WTC11 (cell line): ENCODE measurements around the gene LCN12. TPM values are rescaled to one million over a fixed set of nuclear protein-coding genes. Genes with fewer than 3 reads are reported as not detected.

Experiments used
- ATAC-seq: fragments of 200-7000 bp; cut with Tn5 transposase; 2 replicates; pipeline ENCODE4 v1.10.0; 2021; ENCODE audit warnings: mild to moderate bottlenecking, moderate library complexity
- CTCF ChIA-PET: fragments of 300-600 bp; sonication (Branson Sonifier 250); formaldehyde crosslinking; loops from one replicate; lab custom pipeline; 2021; ENCODE audit warnings: antibody characterized with exemption; lab: Charles Lee
- POLR2A ChIA-PET: fragments of 350-600 bp; sonication (Branson Sonifier 250); formaldehyde crosslinking; loops from one replicate; lab custom pipeline; 2021; ENCODE audit warnings: antibody characterized with exemption; lab: Charles Lee
- DNase-seq: peaks from one replicate; pipeline ENCODE4 v3.0.0; 2021; ENCODE audit warnings: low spot score
- H3K27ac Mint-ChIP-seq: 2 replicates; pipeline ENCODE4 v1.8.0; 2021; ENCODE audit warnings: mixed read lengths
- H3K27me3 Mint-ChIP-seq: 2 replicates; pipeline ENCODE4 v1.8.0; 2021; ENCODE audit warnings: low read depth, mild to moderate bottlenecking, moderate library complexity, mixed read lengths
- H3K36me3 Mint-ChIP-seq: 2 replicates; pipeline ENCODE4 v1.8.0; 2021; ENCODE audit warnings: mixed read lengths
- H3K4me1 Mint-ChIP-seq: 2 replicates; pipeline ENCODE4 v1.8.0; 2022; ENCODE audit warnings: mixed read lengths
- H3K4me3 Mint-ChIP-seq: 2 replicates; pipeline ENCODE4 v1.8.0; 2021; ENCODE audit warnings: mild to moderate bottlenecking, moderate library complexity, mixed read lengths
- H3K9me3 Mint-ChIP-seq: 2 replicates; pipeline ENCODE4 v1.8.0; 2021; ENCODE audit warnings: mixed read lengths
- CREB1 ChIP-seq: sonication (generic); formaldehyde crosslinking; IDR thresholded peaks from 2 replicates; pipeline ENCODE4 v1.8.0; 2023; ENCODE audit warnings: mild to moderate bottlenecking, missing genetic modification reagents
- GABPB1 ChIP-seq: sonication (generic); formaldehyde crosslinking; IDR thresholded peaks from 2 replicates; pipeline ENCODE4 v1.8.1; 2023; ENCODE audit warnings: mild to moderate bottlenecking, missing genetic modification reagents
- MXD4 ChIP-seq: fragments of 250-450 bp; sonication (Bioruptor Pico); IDR thresholded peaks from 2 replicates; pipeline ENCODE4 v1.8.0; 2021; ENCODE audit warnings: mild to moderate bottlenecking, moderate library complexity, borderline replicate concordance
- NR1H2 ChIP-seq: sonication (generic); formaldehyde crosslinking; IDR thresholded peaks from 2 replicates; pipeline ENCODE4 v1.9.0; 2021; ENCODE audit warnings: mild to moderate bottlenecking, moderate library complexity, missing genetic modification reagents
- OVOL2 ChIP-seq: fragments of 250-450 bp; sonication (Bioruptor Pico); IDR thresholded peaks from 2 replicates; pipeline ENCODE4 v1.9.0; 2021; ENCODE audit warnings: mild to moderate bottlenecking, borderline replicate concordance
- SOX15 ChIP-seq: fragments of 250-450 bp; sonication (Bioruptor Pico); IDR thresholded peaks from 2 replicates; pipeline ENCODE4 v1.9.0; 2021; ENCODE audit warnings: mild to moderate bottlenecking
- ZNF263 ChIP-seq: sonication (generic); formaldehyde crosslinking; IDR thresholded peaks from 2 replicates; pipeline ENCODE4 v1.8.1; 2022; ENCODE audit warnings: low read depth, mild to moderate bottlenecking, moderate library complexity, missing genetic modification reagents
- ZNF317 ChIP-seq: sonication (generic); formaldehyde crosslinking; IDR thresholded peaks from 2 replicates; pipeline ENCODE4 v1.8.1; 2023; ENCODE audit warnings: low read depth, mild to moderate bottlenecking, moderate library complexity, missing genetic modification reagents, borderline replicate concordance
- ZNF423 ChIP-seq: fragments of 250-450 bp; sonication (Bioruptor Pico); IDR thresholded peaks from 2 replicates; pipeline ENCODE4 v2.1.2; 2022; ENCODE audit warnings: mild to moderate bottlenecking, moderate library complexity
- ZNF671 ChIP-seq: fragments of 250-450 bp; sonication (Bioruptor Pico); IDR thresholded peaks from 2 replicates; pipeline ENCODE4 v1.8.0; 2021; ENCODE audit warnings: mild to moderate bottlenecking
- total RNA-seq: library from RNA; stranded (reverse); gene quantifications from 3 replicates; pipeline ENCODE4 v1.2.3, GENCODE V29; 2021
- TF ChIP-seq, protein P1 (sequence below): sonication (generic); formaldehyde crosslinking; IDR thresholded peaks from 2 replicates; pipeline ENCODE4 v1.8.0; 2022; ENCODE audit warnings: mild to moderate bottlenecking, missing genetic modification reagents
- TF ChIP-seq, protein P2 (sequence below): sonication (generic); formaldehyde crosslinking; conservative IDR thresholded peaks from 2 replicates; pipeline ENCODE4 v1.8.1; 2023; ENCODE audit warnings: mild to moderate bottlenecking, low read depth, missing genetic modification reagents, moderate library complexity
- TF ChIP-seq, protein P3 (sequence below): sonication (generic); formaldehyde crosslinking; IDR thresholded peaks from 2 replicates; pipeline ENCODE4 v1.8.1; 2023; ENCODE audit warnings: mild to moderate bottlenecking, missing genetic modification reagents
- TF ChIP-seq, protein P4 (sequence below): sonication (generic); formaldehyde crosslinking; IDR thresholded peaks from 2 replicates; pipeline ENCODE4 v1.8.0; 2023; ENCODE audit warnings: missing genetic modification reagents, mild to moderate bottlenecking, borderline replicate concordance
- TF ChIP-seq, protein P5 (sequence below): sonication (generic); formaldehyde crosslinking; IDR thresholded peaks from 2 replicates; pipeline ENCODE4 v1.8.0; 2023; ENCODE audit warnings: missing genetic modification reagents
- TF ChIP-seq, protein P6 (sequence below): sonication (generic); formaldehyde crosslinking; conservative IDR thresholded peaks from 2 replicates; pipeline ENCODE4 v1.8.1; 2022; ENCODE audit warnings: mild to moderate bottlenecking, missing genetic modification reagents
- TF ChIP-seq, protein P7 (sequence below): sonication (generic); formaldehyde crosslinking; IDR thresholded peaks from 2 replicates; pipeline ENCODE4 v1.8.1; 2022; ENCODE audit warnings: mild to moderate bottlenecking, missing genetic modification reagents, moderate library complexity, borderline replicate concordance

The LCN12 gene
- total RNA-seq, 1 experiment from 2014 or later = 1.9 TPM

DNA sequence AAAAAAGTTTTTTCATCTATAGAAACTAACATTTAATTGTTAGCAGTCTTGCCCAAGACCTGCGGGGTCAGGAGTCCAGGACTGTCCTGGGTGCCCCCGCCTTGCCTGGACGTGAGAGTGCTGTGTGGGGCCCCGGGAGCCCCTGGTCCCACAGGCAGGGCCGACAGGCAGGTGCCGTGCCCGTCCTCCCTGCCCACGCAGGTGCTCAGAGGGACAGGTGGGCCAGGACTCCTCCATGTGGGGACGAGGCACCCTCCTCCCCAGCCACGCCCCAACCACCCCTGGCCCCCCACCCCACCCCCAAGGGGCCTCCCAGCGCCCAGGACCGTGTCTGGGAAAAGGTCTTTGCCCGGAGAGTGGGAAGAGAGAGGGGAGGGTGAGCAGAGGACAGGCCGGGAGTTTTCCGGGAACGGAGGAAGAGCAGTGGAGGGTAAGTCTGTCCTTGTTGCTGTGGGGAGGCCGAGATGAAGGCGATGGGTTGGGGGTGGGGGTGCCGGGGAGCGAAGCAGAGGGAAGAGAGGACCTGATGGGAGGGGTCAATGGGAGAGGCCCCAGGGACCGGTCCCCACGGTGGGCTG lies 2.7 kb upstream of the LCN12 start:
- ATAC-seq (peak; percentile 3), DNase-seq (no peak)
- no peaks in the 10 kb centered on the region for H3K9me3 Mint-ChIP-seq
- H3K36me3 Mint-ChIP-seq = no peaks in the 10 kb centered on the region
- H3K27me3 Mint-ChIP-seq = no peaks in the 10 kb centered on the region
- H3K4me1 Mint-ChIP-seq = peaks cover 10% of the 10 kb centered on the region
- TF ChIP-seq, protein P1, sequence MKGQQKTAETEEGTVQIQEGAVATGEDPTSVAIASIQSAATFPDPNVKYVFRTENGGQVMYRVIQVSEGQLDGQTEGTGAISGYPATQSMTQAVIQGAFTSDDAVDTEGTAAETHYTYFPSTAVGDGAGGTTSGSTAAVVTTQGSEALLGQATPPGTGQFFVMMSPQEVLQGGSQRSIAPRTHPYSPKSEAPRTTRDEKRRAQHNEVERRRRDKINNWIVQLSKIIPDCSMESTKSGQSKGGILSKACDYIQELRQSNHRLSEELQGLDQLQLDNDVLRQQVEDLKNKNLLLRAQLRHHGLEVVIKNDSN (CRISPR knock-in tag) = no peak
- TF ChIP-seq GABPB1 (no peak), SOX15 (CRISPR knock-in tag) (no peak)
- TF ChIP-seq, protein P2, sequence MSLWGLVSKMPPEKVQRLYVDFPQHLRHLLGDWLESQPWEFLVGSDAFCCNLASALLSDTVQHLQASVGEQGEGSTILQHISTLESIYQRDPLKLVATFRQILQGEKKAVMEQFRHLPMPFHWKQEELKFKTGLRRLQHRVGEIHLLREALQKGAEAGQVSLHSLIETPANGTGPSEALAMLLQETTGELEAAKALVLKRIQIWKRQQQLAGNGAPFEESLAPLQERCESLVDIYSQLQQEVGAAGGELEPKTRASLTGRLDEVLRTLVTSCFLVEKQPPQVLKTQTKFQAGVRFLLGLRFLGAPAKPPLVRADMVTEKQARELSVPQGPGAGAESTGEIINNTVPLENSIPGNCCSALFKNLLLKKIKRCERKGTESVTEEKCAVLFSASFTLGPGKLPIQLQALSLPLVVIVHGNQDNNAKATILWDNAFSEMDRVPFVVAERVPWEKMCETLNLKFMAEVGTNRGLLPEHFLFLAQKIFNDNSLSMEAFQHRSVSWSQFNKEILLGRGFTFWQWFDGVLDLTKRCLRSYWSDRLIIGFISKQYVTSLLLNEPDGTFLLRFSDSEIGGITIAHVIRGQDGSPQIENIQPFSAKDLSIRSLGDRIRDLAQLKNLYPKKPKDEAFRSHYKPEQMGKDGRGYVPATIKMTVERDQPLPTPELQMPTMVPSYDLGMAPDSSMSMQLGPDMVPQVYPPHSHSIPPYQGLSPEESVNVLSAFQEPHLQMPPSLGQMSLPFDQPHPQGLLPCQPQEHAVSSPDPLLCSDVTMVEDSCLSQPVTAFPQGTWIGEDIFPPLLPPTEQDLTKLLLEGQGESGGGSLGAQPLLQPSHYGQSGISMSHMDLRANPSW (CRISPR knock-in tag) = no peak
- TF ChIP-seq, protein P3, sequence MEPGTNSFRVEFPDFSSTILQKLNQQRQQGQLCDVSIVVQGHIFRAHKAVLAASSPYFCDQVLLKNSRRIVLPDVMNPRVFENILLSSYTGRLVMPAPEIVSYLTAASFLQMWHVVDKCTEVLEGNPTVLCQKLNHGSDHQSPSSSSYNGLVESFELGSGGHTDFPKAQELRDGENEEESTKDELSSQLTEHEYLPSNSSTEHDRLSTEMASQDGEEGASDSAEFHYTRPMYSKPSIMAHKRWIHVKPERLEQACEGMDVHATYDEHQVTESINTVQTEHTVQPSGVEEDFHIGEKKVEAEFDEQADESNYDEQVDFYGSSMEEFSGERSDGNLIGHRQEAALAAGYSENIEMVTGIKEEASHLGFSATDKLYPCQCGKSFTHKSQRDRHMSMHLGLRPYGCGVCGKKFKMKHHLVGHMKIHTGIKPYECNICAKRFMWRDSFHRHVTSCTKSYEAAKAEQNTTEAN (CRISPR knock-in tag) = no peak
- TF ChIP-seq, protein P4, sequence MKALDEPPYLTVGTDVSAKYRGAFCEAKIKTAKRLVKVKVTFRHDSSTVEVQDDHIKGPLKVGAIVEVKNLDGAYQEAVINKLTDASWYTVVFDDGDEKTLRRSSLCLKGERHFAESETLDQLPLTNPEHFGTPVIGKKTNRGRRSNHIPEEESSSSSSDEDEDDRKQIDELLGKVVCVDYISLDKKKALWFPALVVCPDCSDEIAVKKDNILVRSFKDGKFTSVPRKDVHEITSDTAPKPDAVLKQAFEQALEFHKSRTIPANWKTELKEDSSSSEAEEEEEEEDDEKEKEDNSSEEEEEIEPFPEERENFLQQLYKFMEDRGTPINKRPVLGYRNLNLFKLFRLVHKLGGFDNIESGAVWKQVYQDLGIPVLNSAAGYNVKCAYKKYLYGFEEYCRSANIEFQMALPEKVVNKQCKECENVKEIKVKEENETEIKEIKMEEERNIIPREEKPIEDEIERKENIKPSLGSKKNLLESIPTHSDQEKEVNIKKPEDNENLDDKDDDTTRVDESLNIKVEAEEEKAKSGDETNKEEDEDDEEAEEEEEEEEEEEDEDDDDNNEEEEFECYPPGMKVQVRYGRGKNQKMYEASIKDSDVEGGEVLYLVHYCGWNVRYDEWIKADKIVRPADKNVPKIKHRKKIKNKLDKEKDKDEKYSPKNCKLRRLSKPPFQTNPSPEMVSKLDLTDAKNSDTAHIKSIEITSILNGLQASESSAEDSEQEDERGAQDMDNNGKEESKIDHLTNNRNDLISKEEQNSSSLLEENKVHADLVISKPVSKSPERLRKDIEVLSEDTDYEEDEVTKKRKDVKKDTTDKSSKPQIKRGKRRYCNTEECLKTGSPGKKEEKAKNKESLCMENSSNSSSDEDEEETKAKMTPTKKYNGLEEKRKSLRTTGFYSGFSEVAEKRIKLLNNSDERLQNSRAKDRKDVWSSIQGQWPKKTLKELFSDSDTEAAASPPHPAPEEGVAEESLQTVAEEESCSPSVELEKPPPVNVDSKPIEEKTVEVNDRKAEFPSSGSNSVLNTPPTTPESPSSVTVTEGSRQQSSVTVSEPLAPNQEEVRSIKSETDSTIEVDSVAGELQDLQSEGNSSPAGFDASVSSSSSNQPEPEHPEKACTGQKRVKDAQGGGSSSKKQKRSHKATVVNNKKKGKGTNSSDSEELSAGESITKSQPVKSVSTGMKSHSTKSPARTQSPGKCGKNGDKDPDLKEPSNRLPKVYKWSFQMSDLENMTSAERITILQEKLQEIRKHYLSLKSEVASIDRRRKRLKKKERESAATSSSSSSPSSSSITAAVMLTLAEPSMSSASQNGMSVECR (CRISPR knock-in tag) = no peak
- TF ChIP-seq, protein P5, sequence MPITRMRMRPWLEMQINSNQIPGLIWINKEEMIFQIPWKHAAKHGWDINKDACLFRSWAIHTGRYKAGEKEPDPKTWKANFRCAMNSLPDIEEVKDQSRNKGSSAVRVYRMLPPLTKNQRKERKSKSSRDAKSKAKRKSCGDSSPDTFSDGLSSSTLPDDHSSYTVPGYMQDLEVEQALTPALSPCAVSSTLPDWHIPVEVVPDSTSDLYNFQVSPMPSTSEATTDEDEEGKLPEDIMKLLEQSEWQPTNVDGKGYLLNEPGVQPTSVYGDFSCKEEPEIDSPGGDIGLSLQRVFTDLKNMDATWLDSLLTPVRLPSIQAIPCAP = no peak
- TF ChIP-seq, protein P6, sequence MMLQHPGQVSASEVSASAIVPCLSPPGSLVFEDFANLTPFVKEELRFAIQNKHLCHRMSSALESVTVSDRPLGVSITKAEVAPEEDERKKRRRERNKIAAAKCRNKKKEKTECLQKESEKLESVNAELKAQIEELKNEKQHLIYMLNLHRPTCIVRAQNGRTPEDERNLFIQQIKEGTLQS (CRISPR knock-in tag) = no peak
- CTCF ChIA-PET = interaction anchor here (1.0 to 8.7 kb wide), 8 partner anchors 26 to 187 kb away, joined by 3 to 151 read pairs (median 10); partner anchors contain the start of genes PAXX, PTGDS, TMEM141 and TRAF2
- no peak overlapping the region for H3K27ac Mint-ChIP-seq
- POLR2A ChIA-PET = no interaction called here
- H3K4me3 Mint-ChIP-seq = peak overlapping the region; percentile 71

DNA sequence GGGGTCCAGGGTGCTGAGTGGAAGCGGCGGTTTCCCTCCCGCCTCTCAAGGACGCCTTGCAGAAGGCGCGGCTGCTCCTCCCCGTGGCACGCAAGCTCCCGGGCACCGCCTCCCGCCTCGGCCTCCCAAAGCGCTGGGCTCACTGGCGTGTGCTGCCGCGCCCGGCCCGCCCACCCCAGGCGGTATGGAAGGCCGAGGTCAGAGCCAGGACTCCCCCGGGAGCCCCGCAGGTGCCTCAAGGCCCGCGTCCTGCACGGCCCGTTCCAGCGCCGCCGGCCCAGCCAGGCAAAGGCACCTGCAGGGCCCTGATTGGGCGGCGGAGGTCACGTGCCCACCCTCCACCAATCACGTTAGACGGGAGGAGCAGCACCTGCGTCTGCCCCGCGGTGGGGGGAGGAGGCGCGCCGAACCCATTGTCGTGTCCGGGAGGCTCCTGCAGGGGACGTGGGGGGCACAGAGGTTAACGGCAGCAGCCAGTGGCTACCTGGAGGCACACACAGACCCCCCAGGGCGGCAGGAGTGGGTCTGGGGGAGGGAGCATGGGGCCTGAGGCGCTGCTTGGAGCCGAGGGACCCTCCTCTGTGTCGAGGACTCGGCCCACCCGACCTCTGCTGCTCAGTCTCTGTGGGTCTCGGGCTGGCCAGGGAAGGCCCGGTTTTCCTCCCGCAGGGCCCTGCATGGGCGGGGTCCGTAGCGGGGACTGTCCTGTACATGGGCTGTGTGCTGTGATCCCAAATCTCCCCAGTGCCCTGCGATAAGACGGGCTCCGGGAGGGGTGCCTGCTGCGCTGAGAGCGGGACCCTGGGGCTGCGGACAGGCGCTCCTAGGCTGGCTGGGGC lies 2.0 kb upstream of the LCN12 start:
- Mint-ChIP-seq H3K27me3 (no peaks in the 10 kb centered on the region), H3K36me3 (no peaks in the 10 kb centered on the region), H3K4me1 (peaks cover 7% of the 10 kb centered on the region), H3K9me3 (no peaks in the 10 kb centered on the region), H3K27ac (no peak overlapping the region), H3K4me3 (peak overlapping the region; percentile 72)
- CTCF ChIA-PET = interaction anchor here (1.0 to 8.7 kb wide), 5 partner anchors 25 to 118 kb away, joined by 3 to 151 read pairs (median 14); partner anchors contain the start of genes PAXX and PTGDS
- peak; percentile 97 for DNase-seq
- POLR2A ChIA-PET = no interaction called here
- ATAC-seq = peak; percentile 81
- TF ChIP-seq, protein P7, sequence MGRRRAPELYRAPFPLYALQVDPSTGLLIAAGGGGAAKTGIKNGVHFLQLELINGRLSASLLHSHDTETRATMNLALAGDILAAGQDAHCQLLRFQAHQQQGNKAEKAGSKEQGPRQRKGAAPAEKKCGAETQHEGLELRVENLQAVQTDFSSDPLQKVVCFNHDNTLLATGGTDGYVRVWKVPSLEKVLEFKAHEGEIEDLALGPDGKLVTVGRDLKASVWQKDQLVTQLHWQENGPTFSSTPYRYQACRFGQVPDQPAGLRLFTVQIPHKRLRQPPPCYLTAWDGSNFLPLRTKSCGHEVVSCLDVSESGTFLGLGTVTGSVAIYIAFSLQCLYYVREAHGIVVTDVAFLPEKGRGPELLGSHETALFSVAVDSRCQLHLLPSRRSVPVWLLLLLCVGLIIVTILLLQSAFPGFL (CRISPR knock-in tag) = no peak
- TF ChIP-seq MXD4 (CRISPR knock-in tag) (no peak), NR1H2 (CRISPR knock-in tag) (no peak), GABPB1 (0 out of 2 replicates have a peak, but pooled peaks have one; percentile 21), ZNF317 (CRISPR knock-in tag) (no peak), ZNF671 (no peak), ZNF263 (CRISPR knock-in tag) (no peak), ZNF423 (peak; percentile 84), OVOL2 (CRISPR knock-in tag) (no peak), CREB1 (CRISPR knock-in tag) (no peak)
- TF ChIP-seq, protein P3 (CRISPR knock-in tag) = no peak; the same call in 1 of the 2 replicates
